B cell (primary cell): ENCODE measurements around the gene ZDHHC14.

Experiments
- EZH2 ChIP-seq: IDR thresholded peaks from 2 replicates; pipeline ENCODE4 v1.6.1; 2012; ENCODE audit warnings: borderline replicate concordance, low read depth, mild to moderate bottlenecking, moderate library complexity, low read length; ENCODE audit not compliant: insufficient read depth, poor library complexity, severe bottlenecking
- TF ChIP-seq, protein P1 (sequence below): fragments of 200-600 bp; IDR thresholded peaks from one replicate; pipeline ENCODE4 v1.8.0; 2022; ENCODE audit warnings: antibody characterized with exemption, mild to moderate bottlenecking

DNA sequence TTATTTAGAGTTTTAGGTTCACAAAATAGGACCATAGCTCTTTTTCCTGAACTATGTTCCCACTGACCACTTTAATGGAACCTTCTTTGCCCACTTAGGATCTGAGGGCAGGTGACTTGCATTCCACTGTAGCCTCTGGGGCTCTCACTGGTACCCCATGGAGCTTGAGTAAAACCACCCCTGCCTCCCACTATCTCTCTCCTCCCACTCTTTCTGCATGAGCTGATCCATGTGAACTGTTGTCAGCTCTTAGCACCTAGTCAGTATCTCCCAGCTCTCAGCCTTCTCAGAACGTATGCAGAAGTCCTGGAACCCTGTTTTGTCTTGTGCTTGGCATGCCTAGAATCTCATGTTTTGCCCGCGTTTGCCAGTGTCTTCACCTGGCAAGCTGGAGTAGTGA is 241.4 kb downstream of the ZDHHC14 start:
- TF ChIP-seq, protein P1, sequence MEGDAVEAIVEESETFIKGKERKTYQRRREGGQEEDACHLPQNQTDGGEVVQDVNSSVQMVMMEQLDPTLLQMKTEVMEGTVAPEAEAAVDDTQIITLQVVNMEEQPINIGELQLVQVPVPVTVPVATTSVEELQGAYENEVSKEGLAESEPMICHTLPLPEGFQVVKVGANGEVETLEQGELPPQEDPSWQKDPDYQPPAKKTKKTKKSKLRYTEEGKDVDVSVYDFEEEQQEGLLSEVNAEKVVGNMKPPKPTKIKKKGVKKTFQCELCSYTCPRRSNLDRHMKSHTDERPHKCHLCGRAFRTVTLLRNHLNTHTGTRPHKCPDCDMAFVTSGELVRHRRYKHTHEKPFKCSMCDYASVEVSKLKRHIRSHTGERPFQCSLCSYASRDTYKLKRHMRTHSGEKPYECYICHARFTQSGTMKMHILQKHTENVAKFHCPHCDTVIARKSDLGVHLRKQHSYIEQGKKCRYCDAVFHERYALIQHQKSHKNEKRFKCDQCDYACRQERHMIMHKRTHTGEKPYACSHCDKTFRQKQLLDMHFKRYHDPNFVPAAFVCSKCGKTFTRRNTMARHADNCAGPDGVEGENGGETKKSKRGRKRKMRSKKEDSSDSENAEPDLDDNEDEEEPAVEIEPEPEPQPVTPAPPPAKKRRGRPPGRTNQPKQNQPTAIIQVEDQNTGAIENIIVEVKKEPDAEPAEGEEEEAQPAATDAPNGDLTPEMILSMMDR: no peak
- TF ChIP-seq EZH2: no peak
